HepG2 (cell line): ENCODE results near the gene UBAP2. TPM values are rescaled to one million over a fixed set of nuclear protein-coding genes. Genes with fewer than 3 reads are reported as not detected.

Experiments used
- AGO2 ChIP-seq: fragments of 200-400 bp; formaldehyde crosslinking; optimal IDR thresholded peaks from 2 replicates; pipeline ENCODE3; 2017; ENCODE audit warnings: mild to moderate bottlenecking, low read depth, low read length, moderate library complexity
- AKAP8 ChIP-seq: sonication (generic); formaldehyde crosslinking; IDR thresholded peaks from 2 replicates; pipeline ENCODE4 v1.5.1; 2020; ENCODE audit warnings: mild to moderate bottlenecking, missing genetic modification reagents
- CREB3 ChIP-seq: sonication (generic); formaldehyde crosslinking; IDR thresholded peaks from 2 replicates; pipeline ENCODE4 v1.5.0; 2020; ENCODE audit warnings: missing genetic modification reagents
- EEA1 ChIP-seq: sonication (generic); formaldehyde crosslinking; IDR thresholded peaks from 2 replicates; pipeline ENCODE4 v1.5.1; 2020; ENCODE audit warnings: mild to moderate bottlenecking, missing genetic modification reagents, borderline replicate concordance
- GZF1 ChIP-seq: sonication (generic); formaldehyde crosslinking; IDR thresholded peaks from 2 replicates; pipeline ENCODE4 v1.5.1; 2020; ENCODE audit warnings: mild to moderate bottlenecking, missing genetic modification reagents
- IKZF4 ChIP-seq: sonication (generic); formaldehyde crosslinking; IDR thresholded peaks from 2 replicates; pipeline ENCODE4 v1.5.1; 2020; ENCODE audit warnings: borderline replicate concordance, mild to moderate bottlenecking, low read depth, missing genetic modification reagents; ENCODE audit errors: not compliant biosample characterization
- RXRA ChIP-seq: sonication (generic); formaldehyde crosslinking; IDR thresholded peaks from 2 replicates; pipeline ENCODE4 v1.5.1; 2020; ENCODE audit warnings: missing genetic modification reagents
- SMARCE1 ChIP-seq: fragments of 450-650 bp; IDR thresholded peaks from 2 replicates; pipeline ENCODE4 v1.6.1; 2017; ENCODE audit warnings: borderline replicate concordance
- SOX13 ChIP-seq, 3 experiments: fragments of 450-650 bp in 1 of 3; sonication (generic) in 1 of 3; formaldehyde crosslinking in 1 of 3; IDR thresholded peaks in 2 of 3; conservative IDR thresholded peaks in 1 of 3; 2 replicates each; pipeline versions ENCODE4 v1.5.0 to v1.6.1; 2016 to 2020; ENCODE audit warnings: antibody characterized with exemption in 1 of 3, mild to moderate bottlenecking in 1 of 3, missing compliant biosample characterization in 1 of 3, missing genetic modification reagents in 1 of 3, moderate library complexity in 1 of 3
- TCF7 ChIP-seq: sonication (generic); IDR thresholded peaks from 2 replicates; pipeline ENCODE4 v1.6.1; 2016; ENCODE audit warnings: antibody characterized with exemption, low read depth
- ZHX1 ChIP-seq: sonication (generic); formaldehyde crosslinking; IDR thresholded peaks from 2 replicates; pipeline ENCODE4 v1.8.1; 2022; ENCODE audit warnings: low read depth, mild to moderate bottlenecking, missing genetic modification reagents
- ZNF275 ChIP-seq: sonication (generic); formaldehyde crosslinking; IDR thresholded peaks from 2 replicates; pipeline ENCODE4 v1.8.0; 2022; ENCODE audit warnings: missing genetic modification reagents, mild to moderate bottlenecking, inconsistent platforms, borderline replicate concordance
- ZNF496 ChIP-seq: sonication (generic); formaldehyde crosslinking; IDR thresholded peaks from 2 replicates; pipeline ENCODE4 v1.8.1; 2023; ENCODE audit warnings: mild to moderate bottlenecking, moderate library complexity, missing genetic modification reagents; ENCODE audit not compliant: insufficient replicate concordance
- ZNF549 ChIP-seq: sonication (generic); formaldehyde crosslinking; IDR thresholded peaks from 2 replicates; pipeline ENCODE4 v1.5.0; 2020; ENCODE audit warnings: missing genetic modification reagents
- ZNF574 ChIP-seq: sonication (generic); formaldehyde crosslinking; IDR thresholded peaks from 2 replicates; pipeline ENCODE4 v1.4.0; 2020; ENCODE audit warnings: missing genetic modification reagents
- ZNF720 ChIP-seq: sonication (generic); formaldehyde crosslinking; IDR thresholded peaks from 2 replicates; pipeline ENCODE4 v1.4.0; 2020; ENCODE audit warnings: missing genetic modification reagents
- ZNF883 ChIP-seq: sonication (generic); formaldehyde crosslinking; IDR thresholded peaks from 2 replicates; pipeline ENCODE4 v1.5.1; 2020; ENCODE audit warnings: mild to moderate bottlenecking, missing genetic modification reagents; ENCODE audit errors: not compliant biosample characterization
- ZXDC ChIP-seq: sonication (generic); formaldehyde crosslinking; IDR thresholded peaks from 2 replicates; pipeline ENCODE4 v1.5.0; 2020; ENCODE audit warnings: mild to moderate bottlenecking, missing genetic modification reagents
- polyA plus RNA-seq, 8 experiments: library from polyadenylated mRNA; depleted of rRNA in 3 of 8; stranded (reverse) in 7 of 8; unstranded in 1 of 8; fragments of >200 nt; fragmentation: Illumina TruSeq in 4 of 8; extraction: Trizol in 4 of 8; gene quantifications; 2 replicates each; pipeline versions ENCODE4 v1.2.1 to v1.2.3, GENCODE V29; 2011 to 2016; ENCODE audit warnings: low read depth in 4 of 8, missing spikeins in 1 of 8, mixed read lengths in 1 of 8; ENCODE audit not compliant: insufficient read depth in 1 of 8
- total RNA-seq, 5 experiments: library from RNA; depleted of rRNA; stranded (reverse); fragments of >200 nt; fragmentation: Illumina TruSeq; extraction: Trizol; gene quantifications; 2 replicates each; pipeline ENCODE4 v1.2.3, GENCODE V29; 2016; ENCODE audit warnings: low read depth in 1 of 5

UBAP2 gene
- total and polyA plus RNA-seq, 2 of the 13 experiments (the other 11 are each of a cell fraction or from before 2014, with no cell fraction given), result 19.0 to 22.0 TPM

- no peak for TF ChIP-seq SOX13 (IDR thresholded peaks at IDR 0.05)
- peak in 1 of 2 experiments; percentile 83; a peak in 2 of 4 replicates for TF ChIP-seq SOX13 (CRISPR knock-in tag; conservative IDR thresholded peaks at IDR 0.05 in 1 of 2, IDR thresholded peaks at IDR 0.05 in 1 of 2)
- TF ChIP-seq ZNF549, result no peak
- no peak for TF ChIP-seq IKZF4 (CRISPR knock-in tag)
- TF ChIP-seq EEA1 (CRISPR knock-in tag), result no peak
- TF ChIP-seq ZNF496 (CRISPR knock-in tag), result no peak
- no peak for TF ChIP-seq CREB3 (CRISPR knock-in tag)
- TF ChIP-seq ZHX1 (CRISPR knock-in tag), result no peak
- TF ChIP-seq ZNF574 (CRISPR knock-in tag), result no peak
- no peak for TF ChIP-seq AGO2
- no peak for TF ChIP-seq SMARCE1
- no peak for TF ChIP-seq GZF1 (CRISPR knock-in tag)
- no peak for TF ChIP-seq AKAP8 (CRISPR knock-in tag)
- no peak for TF ChIP-seq ZNF275 (CRISPR knock-in tag)
- TF ChIP-seq ZNF883 (CRISPR knock-in tag), result no peak
- no peak for TF ChIP-seq ZNF720 (CRISPR knock-in tag)
- peak; percentile 17; the same call in 1 of the 2 replicates for TF ChIP-seq RXRA (CRISPR knock-in tag)
- TF ChIP-seq ZXDC, result no peak
- peak; percentile 34; the same call in 1 of the 2 replicates for TF ChIP-seq TCF7
Observed at GRCh38 chr9:33934188-33934878, 114.4 kb downstream of the UBAP2 start (continued).
